SKM-1 (cell line): ENCODE data around the gene STARD9.
A peak's percentile ranks its signal among the peaks of the same experiment; 100 is the strongest.
"Not testable (repeated sequence)": the region's sequence is repeated elsewhere in the genome, so short reads cannot be mapped to it uniquely, and the experiment has no call there.

Source experiments
- DNase-seq: peaks from one replicate; lab custom pipeline; 2025; ENCODE audit not compliant: unreplicated experiment; lab: John Stamatoyannopoulos, UW

Gene STARD9

GRCh38 chr15:42584031-42584765 lies 8.8 kb downstream of the STARD9 start:
- no peak for DNase-seq

GRCh38 chr15:42590619-42591237 lies 15.3 kb downstream of the STARD9 start:
- no peak for DNase-seq

GRCh38 chr15:42591238-42591934 lies 16.0 kb downstream of the STARD9 start:
- DNase-seq, result peak; percentile 21

- no peak for DNase-seq
Measured at GRCh38 chr15:42592716-42593115, 17.3 kb downstream of the STARD9 start.

GRCh38 chr15:42593143-42593542 lies 17.7 kb downstream of the STARD9 start:
- DNase-seq, result no peak

- no peak for DNase-seq
Measured at GRCh38 chr15:42594095-42594494, 18.7 kb downstream of the STARD9 start.

- DNase-seq, result no peak
Measured at GRCh38 chr15:42595626-42596240, 20.3 kb downstream of the STARD9 start.

GRCh38 chr15:42601316-42601715 lies 25.9 kb downstream of the STARD9 start:
- DNase-seq, result not testable (repeated sequence)

GRCh38 chr15:42602501-42602900 lies 27.1 kb downstream of the STARD9 start:
- no peak for DNase-seq

- no peak for DNase-seq
Measured at GRCh38 chr15:42603978-42604377, 28.6 kb downstream of the STARD9 start.

GRCh38 chr15:42604894-42605744 lies 29.7 kb downstream of the STARD9 start:
- peak; percentile 24 for DNase-seq

- DNase-seq, result no peak
Measured at GRCh38 chr15:42605796-42606195, 30.4 kb downstream of the STARD9 start.

GRCh38 chr15:42608110-42608531 lies 32.7 kb downstream of the STARD9 start:
- peak; percentile 64 for DNase-seq

GRCh38 chr15:42608752-42609488 lies 33.5 kb downstream of the STARD9 start:
- no peak for DNase-seq

GRCh38 chr15:42611532-42611931 lies 36.1 kb downstream of the STARD9 start:
- no peak for DNase-seq

GRCh38 chr15:42612367-42612912 lies 37.0 kb downstream of the STARD9 start:
- DNase-seq, result no peak

- DNase-seq, result no peak
Measured at GRCh38 chr15:42616107-42616506, 40.7 kb downstream of the STARD9 start.

- DNase-seq, result no peak
Measured at GRCh38 chr15:42619656-42620371, 44.4 kb downstream of the STARD9 start.

GRCh38 chr15:42621386-42621785 lies 46.0 kb downstream of the STARD9 start:
- DNase-seq, result no peak
